SK-N-SH treated with all-trans-retinoic acid at 6 μM for 48 hours (cell line): ENCODE measurements around the gene GTF2F1.

Experiments used
- POU6F1 ChIP-seq: fragments of 250-450 bp; sonication (Bioruptor Pico); IDR thresholded peaks from 2 replicates; pipeline ENCODE4 v1.8.0; 2021; ENCODE audit warnings: low read depth, mild to moderate bottlenecking, moderate library complexity, borderline replicate concordance
- RARB ChIP-seq: fragments of 250-450 bp; sonication (Bioruptor Pico); IDR thresholded peaks from 2 replicates; pipeline ENCODE4 v1.8.0; 2021; ENCODE audit warnings: mild to moderate bottlenecking, moderate library complexity
- TOX ChIP-seq: fragments of 250-450 bp; sonication (Bioruptor Pico); IDR thresholded peaks from 2 replicates; pipeline ENCODE4 v1.8.0; 2021; ENCODE audit warnings: mild to moderate bottlenecking, moderate library complexity, borderline replicate concordance
- ZNF565 ChIP-seq: fragments of 450-650 bp; formaldehyde crosslinking; conservative IDR thresholded peaks from 2 replicates; pipeline ENCODE4 v1.5.0; 2020; ENCODE audit warnings: low read depth, mild to moderate bottlenecking, moderate library complexity
- TF ChIP-seq, protein P1 (sequence below): fragments of 250-450 bp; sonication (Bioruptor Pico); IDR thresholded peaks from 2 replicates; pipeline ENCODE4 v1.5.0; 2020; ENCODE audit warnings: mild to moderate bottlenecking, moderate library complexity
- TF ChIP-seq, protein P2 (sequence below): fragments of 250-450 bp; sonication (Bioruptor Pico); IDR thresholded peaks from 2 replicates; pipeline ENCODE4 v1.5.1; 2020; ENCODE audit warnings: low read depth, mild to moderate bottlenecking, moderate library complexity
- TF ChIP-seq, protein P3 (sequence below): fragments of 250-450 bp; sonication (Bioruptor Pico); IDR thresholded peaks from 2 replicates; pipeline ENCODE4 v1.8.0; 2020; ENCODE audit warnings: mild to moderate bottlenecking, moderate library complexity, borderline replicate concordance

- no peak for TF ChIP-seq POU6F1 (CRISPR knock-in tag)
- TF ChIP-seq, protein P1, sequence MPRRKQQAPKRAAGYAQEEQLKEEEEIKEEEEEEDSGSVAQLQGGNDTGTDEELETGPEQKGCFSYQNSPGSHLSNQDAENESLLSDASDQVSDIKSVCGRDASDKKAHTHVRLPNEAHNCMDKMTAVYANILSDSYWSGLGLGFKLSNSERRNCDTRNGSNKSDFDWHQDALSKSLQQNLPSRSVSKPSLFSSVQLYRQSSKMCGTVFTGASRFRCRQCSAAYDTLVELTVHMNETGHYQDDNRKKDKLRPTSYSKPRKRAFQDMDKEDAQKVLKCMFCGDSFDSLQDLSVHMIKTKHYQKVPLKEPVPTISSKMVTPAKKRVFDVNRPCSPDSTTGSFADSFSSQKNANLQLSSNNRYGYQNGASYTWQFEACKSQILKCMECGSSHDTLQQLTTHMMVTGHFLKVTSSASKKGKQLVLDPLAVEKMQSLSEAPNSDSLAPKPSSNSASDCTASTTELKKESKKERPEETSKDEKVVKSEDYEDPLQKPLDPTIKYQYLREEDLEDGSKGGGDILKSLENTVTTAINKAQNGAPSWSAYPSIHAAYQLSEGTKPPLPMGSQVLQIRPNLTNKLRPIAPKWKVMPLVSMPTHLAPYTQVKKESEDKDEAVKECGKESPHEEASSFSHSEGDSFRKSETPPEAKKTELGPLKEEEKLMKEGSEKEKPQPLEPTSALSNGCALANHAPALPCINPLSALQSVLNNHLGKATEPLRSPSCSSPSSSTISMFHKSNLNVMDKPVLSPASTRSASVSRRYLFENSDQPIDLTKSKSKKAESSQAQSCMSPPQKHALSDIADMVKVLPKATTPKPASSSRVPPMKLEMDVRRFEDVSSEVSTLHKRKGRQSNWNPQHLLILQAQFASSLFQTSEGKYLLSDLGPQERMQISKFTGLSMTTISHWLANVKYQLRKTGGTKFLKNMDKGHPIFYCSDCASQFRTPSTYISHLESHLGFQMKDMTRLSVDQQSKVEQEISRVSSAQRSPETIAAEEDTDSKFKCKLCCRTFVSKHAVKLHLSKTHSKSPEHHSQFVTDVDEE: no peak
- TF ChIP-seq ZNF565 (CRISPR knock-in tag): no peak
- TF ChIP-seq, protein P2, sequence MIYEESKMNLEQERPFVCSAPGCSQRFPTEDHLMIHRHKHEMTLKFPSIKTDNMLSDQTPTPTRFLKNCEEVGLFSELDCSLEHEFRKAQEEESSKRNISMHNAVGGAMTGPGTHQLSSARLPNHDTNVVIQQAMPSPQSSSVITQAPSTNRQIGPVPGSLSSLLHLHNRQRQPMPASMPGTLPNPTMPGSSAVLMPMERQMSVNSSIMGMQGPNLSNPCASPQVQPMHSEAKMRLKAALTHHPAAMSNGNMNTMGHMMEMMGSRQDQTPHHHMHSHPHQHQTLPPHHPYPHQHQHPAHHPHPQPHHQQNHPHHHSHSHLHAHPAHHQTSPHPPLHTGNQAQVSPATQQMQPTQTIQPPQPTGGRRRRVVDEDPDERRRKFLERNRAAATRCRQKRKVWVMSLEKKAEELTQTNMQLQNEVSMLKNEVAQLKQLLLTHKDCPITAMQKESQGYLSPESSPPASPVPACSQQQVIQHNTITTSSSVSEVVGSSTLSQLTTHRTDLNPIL (CRISPR knock-in tag): no peak
- no peak for TF ChIP-seq RARB (CRISPR knock-in tag)
- TF ChIP-seq, protein P3, sequence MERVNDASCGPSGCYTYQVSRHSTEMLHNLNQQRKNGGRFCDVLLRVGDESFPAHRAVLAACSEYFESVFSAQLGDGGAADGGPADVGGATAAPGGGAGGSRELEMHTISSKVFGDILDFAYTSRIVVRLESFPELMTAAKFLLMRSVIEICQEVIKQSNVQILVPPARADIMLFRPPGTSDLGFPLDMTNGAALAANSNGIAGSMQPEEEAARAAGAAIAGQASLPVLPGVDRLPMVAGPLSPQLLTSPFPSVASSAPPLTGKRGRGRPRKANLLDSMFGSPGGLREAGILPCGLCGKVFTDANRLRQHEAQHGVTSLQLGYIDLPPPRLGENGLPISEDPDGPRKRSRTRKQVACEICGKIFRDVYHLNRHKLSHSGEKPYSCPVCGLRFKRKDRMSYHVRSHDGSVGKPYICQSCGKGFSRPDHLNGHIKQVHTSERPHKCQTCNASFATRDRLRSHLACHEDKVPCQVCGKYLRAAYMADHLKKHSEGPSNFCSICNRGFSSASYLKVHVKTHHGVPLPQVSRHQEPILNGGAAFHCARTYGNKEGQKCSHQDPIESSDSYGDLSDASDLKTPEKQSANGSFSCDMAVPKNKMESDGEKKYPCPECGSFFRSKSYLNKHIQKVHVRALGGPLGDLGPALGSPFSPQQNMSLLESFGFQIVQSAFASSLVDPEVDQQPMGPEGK (CRISPR knock-in tag): no peak
- TF ChIP-seq TOX: no peak
These were observed 14.9 kb downstream of the GTF2F1 start for GRCh38 chr19:6378041-6378440.
